ENCODE results near the gene UQCR11.

Gene UQCR11

DNA sequence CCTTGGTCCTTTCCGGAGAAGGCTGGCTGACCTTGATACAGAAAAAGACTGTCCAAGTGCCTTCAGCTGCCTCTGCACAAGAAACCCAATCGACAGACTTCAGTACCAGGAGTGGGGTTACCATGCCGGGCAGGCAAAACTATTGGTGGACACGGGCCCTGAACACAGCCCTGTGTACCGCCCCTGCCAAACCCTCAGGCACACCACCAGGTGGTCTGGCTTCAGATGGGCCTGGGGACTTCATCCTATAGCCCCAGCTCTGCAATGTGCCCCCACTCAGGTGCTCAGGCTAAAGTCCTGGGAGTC is 29.6 kb upstream of the UQCR11 start:
- no peak for DNase-seq (ENCODE audit: low spot score)

DNA sequence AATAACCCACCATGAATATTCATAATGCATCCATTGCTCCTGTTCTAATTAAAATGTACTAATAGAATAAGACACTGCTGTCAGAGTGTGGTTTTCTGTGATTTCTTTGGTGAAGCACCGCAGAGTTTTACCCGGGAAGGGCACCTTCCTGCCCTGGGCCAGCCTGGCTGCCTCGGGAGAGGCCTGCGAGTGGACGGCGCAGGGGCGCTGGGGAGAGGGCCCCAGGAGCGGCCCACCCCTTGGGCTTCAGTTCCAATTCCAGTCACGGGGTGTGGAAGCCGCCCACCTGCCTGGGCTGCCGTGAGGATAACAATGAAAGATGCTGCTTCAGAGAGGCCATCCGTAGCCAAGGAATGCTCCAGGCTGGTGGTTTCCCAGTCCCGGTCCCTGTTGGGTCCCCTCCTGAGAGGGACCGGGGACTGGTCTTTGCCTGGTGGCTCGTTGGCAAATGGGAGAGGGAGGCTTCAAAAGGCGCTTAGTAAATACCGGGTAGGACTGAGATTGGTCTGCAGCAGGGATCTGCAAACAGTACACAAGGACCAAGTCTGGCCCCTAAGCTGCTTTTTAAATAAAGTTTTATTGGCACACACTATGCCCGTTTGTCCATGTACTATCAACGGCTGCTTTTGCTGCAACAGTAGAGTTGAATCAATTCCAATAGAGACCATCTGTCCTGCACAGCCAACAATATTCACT is 29.1 kb upstream of the UQCR11 start:
- no peak for DNase-seq (ENCODE audit: low spot score)

DNA sequence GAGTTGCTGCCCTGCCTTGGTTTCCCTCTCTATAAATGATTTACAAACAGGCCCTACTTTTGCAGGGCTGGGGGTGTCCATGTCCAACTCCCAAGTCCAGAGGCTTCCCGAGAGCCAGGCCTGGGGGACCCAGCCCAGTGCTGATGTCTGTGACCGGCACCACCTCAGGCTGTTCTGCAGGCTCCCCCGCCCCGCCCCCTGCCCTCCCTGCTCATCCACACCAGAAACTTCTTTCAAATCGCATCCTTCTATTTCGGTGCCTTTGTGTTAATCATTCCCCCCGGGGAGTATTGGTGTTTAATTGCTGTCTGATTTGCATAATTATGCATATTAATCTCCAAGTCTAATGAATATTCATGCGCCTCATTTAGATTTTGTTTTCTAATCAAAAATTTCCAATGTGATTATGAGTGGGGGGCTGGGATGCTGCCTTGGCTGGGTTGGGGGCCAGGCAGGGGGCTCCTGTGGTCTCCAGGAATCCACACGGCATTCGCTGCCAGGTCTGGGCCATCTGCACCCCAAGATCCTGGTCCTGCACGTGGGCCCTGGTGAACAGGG is 28.1 kb upstream of the UQCR11 start:
- DNase-seq (ENCODE audit: low spot score) = no peak

DNA sequence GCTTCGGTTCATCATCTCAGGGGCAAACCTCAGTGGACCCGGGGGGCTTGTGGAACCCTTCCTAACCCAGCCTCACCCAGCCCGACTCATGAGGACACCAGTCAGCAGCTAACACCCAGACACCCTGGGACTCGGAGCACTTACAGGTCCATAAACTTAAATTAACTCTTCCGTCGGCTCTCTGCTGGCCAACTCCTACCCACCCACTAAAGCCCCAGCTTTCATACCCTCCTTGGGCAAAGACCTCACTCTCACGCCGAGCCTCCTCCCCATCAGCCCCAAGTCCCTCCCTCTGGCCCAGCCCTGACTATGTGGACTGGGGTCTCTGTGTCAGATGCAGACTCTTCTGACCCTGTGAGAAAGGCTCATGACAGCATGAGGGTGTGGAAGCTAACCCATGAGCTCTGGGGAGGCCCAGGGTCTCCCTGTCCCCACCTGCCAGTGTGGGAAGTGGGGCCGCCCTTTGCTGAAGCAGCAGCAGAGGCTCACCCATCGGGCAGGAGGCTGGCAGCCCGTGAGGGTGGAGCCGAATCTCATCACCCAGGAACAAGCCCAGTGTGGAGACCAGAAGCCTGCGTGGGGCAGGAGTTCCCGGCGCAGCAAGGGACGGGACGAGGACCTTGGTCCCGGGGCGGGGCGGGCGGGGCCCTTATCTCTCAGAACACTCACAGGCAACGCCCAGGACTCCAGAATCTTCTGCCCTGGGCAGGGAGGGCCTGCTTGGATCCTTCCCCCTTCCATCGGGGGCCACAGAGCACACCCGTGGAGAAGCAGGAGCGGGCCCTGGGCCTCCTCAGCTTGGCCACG is 27.4 kb upstream of the UQCR11 start:
- no peak for DNase-seq (ENCODE audit: low spot score)

DNA sequence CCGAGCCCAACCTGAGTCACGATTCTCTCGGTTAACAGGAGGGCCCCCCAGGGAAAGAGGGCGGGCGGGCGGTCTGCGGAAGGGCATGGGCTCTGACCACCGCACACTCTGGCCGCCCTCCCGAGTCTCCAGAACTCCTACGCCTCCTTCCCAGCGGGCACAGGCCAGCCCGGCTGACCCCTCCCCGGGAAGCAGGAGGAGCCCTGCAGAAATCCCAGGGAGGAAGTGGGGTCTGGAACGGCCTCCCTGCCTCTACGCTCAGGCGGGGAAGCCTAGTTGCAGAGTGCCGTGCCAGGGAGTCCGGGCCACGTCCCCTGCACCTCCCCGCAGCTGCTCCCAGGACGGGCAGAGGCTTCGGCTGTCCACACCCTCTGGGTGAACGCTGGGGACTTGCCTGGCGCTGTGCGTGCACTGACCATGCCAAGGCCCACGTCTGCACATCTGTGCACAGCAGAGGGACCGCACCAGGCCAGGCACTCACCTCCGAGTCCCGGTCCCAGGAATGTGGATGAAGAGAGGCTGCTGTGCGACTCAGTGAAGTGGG is 26.4 kb upstream of the UQCR11 start:
- DNase-seq (ENCODE audit: low spot score) = no peak

DNA sequence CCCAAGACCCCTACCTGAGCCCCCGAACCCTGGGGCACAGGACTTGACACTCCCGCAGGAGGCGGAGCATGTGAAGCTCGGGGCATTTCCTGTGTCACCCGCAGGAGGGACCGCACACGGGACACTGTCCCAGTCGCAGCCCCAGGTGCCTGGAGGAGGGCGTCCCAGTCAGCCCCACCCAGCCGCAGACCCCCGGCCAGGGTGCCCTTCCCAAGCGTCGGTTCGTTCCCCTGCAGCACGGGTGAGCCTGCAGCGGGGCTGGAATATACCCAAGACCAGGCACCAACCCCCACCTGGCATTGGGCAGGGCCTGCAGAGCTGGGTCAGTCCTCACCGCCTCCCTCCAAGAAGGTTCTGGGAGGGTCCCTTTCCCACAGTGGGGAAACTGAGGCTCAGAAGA is 25.5 kb upstream of the UQCR11 start:
- DNase-seq (ENCODE audit: low spot score) = no peak

DNA sequence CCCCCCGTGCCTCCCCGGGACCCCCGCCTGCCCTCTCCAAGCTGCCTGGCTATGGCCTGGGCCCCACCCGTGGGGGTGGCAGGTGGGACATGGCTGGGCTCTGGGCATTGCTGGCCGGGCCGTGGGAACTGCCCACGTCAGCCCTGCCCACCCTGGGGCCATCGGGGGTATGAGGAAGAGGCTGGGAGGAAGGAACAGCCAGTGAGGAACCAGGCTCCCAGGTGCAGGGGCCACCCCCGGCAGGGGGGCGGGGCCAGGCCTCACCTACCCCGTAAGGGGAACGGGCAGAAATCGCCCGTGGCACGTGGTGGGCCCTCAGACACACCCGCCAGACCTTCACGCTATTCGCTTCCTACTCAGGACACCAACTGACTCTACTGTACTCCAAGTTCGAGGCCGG is 24.8 kb upstream of the UQCR11 start:
- DNase-seq (ENCODE audit: low spot score) = no peak

DNA sequence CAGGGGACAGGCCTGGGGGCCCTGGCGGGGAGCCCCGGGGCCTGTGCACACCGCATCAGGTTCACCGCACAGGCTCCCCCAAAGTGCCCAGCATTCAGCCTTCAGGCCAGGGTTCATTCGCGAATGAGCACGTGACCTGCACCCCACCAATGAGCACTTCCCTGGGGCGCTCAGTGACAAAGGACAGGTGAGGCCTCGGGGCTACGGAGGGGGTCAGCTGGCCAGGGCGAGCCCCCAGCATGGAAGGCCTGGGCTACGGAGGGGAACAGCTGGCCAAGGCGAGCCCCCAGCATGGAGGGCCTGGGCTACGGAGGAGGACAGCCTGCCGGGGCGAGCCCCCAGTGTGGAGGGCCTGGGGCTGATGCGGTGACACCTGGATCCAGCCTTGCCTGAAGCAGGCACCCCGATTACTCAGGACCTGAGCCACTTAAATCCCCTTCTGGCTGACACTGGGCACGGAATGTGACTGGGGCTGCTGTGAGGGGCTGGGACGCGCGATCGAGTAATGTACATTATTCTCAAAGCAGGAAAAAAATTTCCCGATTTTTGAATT is 24.1 kb upstream of the UQCR11 start:
- DNase-seq (ENCODE audit: low spot score) = no peak

DNA sequence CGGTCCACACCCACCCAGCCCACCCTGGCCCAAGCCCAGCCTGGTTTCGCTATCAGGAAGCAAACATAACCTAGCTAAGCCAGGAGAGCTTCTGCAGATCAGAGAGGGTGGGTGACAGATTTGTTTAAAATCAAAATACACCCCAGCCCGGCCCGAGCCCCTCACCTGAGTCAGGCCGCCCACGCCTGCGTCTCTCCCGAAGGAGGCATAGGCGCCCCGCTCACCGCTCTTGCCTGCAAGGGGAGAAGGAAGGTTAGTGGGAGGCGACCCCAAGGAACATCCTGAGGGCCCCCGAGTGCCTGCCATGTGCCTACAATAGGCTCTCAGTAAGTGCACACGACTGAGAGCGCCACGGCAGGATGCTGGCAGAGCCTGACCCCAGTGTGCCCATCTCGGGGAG is 21.9 kb upstream of the UQCR11 start:
- DNase-seq (ENCODE audit: low spot score) = no peak

DNA sequence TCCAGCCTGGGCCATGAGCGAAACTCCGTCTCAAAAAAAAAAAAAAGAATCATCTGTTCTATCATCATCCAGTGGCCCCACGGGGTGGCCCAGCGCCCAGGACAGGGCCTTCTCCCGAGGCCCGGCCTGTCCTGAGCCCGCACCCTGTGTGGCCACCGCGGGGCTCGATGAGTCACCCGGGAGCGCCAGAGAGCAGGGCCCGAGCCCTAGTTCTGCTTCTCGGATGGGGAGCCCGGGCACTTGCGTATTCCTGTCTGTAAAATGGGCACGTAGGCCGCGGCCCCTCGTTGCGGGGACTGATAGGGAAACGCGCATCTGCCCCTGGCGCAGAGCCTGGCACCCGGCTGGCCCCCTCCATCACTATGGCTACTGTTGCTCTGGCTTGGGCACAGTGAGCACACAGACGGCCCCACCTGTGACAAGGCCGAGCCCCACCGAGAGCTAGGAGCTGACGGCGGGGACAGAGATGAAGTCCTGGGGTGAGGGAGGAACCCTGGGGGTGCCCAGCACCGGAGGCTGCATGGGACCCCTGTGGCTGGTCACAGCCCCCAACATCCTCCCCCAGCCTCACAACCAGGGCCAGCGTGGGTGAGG is 21.3 kb upstream of the UQCR11 start:
- no peak for DNase-seq (ENCODE audit: low spot score)

DNA sequence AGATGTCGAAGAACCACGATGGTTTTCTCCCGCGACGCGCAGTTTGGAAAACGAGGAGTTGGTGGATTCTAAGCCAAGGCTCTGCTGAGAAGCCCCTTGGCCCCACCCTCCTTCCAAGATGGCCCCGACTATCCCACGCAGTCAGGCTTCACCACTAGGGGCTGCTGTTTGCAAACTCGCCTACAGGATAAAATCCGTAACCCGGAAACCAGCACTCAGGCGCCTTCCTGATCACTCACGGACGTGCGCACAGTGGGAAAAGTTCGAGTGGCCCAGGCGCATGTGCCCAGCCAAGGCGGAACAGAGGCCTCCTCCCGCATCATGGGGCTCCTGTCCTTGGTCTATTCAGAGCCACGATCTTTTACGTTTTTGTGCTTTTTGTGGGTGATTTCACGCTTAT is 19.2 kb upstream of the UQCR11 start:
- peak; percentile 21 for DNase-seq (ENCODE audit: low spot score)

DNA sequence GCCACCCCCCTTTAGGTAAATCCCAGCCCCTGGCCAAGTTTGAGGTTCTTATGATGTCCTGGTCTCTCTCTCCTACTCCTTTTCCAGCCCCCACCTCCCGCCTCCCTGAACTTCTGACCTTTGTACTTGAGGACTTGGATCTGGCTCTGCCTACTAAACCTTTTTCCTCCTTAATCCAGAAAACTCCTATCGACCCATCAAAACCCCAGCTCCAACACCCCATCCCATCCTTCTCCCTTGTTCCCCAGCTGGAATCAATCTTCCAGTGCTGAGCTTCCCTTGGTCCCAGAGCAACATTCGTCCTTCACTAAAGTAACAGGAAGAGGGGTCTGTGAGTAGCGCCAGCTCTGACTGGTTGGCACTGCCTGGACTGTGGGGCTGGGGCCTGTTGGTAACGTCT is 17.3 kb upstream of the UQCR11 start:
- DNase-seq (ENCODE audit: low spot score) = no peak

DNA sequence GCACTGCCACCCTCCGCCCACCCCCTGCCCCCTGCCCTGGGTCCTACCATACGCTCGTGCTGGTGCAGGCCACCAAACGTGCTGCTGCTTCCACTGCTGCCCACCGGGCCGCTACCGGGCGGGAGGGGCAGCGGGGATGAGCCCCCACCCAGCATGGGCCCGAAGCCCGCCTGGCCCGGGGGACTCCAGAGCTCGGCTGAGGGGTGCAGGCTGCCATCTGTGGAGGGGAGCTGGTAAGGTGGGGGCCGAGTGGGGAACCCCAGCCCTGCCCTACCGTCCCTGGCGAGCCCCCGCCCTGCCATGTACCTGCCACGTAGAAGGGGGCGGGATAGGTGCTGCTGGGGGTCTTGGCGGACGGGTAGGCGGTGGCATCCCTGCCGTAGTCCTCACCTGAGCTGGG is 16.7 kb upstream of the UQCR11 start:
- DNase-seq (ENCODE audit: low spot score) = no peak

DNA sequence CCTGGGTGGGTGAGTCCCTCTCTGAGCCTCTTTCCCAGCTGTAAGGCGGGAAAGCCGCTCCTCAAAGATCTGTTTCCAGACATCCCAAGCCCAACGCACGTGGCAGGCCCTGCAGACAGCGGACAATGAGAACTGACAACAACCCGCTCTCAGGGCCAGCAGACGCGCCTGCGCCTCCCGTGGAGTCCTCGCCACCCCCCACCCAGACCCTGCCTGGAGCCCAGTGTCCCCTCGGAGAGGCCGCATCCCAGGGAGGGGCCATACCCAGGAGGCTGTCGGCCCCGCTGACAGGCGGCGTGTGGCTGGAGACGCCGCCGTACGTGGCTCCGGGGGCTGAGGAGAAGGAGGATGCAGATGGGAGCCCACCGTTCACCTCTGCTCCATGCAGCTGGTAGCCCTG is 16.3 kb upstream of the UQCR11 start:
- DNase-seq (ENCODE audit: low spot score) = no peak

DNA sequence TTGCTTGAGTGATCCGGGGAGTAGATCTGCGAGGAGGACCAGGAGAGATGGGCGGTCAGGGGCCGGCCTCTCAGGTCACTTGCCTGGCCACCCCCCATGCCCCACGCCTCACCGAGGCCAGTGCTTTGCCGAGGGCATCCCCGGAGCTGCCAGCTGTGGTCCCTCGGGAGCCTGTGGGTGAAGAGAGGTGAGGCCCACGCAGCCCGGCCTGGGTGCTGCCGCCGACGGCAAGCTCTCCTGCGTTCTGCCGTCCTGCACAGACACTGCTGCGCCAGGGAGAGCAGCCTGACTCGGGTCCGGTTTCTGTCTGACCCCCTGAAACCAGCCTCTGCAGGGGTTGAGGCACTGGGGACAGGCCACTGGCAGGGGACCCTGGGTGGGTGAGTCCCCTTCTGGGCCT is 15.8 kb upstream of the UQCR11 start:
- no peak for DNase-seq (ENCODE audit: low spot score)

DNA sequence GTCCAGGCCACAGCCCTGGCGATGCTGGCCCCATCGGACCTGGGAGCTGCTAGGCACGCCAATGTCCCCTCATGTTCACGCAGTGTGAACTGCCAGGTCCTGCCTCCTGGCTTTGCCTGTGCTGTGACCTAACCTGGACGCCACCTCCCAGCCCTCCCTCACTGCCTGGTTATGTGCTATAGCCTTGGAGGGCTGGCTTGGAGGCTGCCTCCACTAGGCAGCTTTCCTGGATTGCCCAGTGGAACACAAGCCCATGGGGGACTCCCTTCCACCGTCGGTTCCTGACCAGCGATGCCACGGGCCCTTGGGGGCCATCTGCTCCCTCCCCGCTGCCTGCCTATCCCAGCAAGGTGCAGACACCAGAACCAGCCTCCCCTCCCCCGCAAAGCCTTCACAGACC is 15.2 kb upstream of the UQCR11 start:
- no peak for DNase-seq (ENCODE audit: low spot score)

DNA sequence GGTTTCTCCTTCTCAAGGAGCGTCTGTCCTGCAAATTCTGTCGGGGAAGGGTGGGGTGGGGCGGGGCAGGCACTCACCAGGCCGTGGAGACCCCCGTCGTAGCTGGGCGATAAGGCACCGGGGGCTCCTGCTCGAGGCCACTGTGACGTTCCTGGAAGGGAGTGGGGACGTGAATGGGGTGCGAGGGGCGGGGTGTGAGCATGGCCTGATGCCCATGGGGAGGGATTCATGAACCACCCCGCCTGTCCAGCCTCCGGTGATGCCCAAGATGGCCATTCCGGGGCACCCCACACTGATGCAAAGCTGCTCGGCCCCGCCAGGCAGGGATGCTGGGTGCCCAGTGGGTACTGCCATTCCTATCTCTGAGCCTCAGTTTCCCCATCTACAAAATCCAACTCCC is 14.4 kb upstream of the UQCR11 start:
- no peak for DNase-seq (ENCODE audit: low spot score)

DNA sequence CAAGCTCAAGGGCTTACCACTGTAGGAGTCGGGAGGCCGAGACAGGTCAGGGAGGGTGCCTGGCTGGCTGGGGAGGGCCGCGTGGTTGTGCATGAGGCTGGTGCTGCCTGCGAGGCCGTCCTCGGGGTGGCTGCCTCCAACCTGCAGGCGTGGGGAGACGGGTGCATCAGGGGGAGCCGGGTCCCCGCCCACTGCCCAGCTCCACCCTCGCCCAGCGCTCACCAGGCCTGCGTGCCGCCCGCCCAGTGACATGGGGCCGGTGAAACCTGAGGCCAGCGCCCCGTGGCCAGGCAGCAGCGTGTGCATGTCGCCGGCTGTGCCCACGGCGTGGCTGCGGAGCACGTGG is 13.8 kb upstream of the UQCR11 start:
- DNase-seq (ENCODE audit: low spot score) = no peak

DNA sequence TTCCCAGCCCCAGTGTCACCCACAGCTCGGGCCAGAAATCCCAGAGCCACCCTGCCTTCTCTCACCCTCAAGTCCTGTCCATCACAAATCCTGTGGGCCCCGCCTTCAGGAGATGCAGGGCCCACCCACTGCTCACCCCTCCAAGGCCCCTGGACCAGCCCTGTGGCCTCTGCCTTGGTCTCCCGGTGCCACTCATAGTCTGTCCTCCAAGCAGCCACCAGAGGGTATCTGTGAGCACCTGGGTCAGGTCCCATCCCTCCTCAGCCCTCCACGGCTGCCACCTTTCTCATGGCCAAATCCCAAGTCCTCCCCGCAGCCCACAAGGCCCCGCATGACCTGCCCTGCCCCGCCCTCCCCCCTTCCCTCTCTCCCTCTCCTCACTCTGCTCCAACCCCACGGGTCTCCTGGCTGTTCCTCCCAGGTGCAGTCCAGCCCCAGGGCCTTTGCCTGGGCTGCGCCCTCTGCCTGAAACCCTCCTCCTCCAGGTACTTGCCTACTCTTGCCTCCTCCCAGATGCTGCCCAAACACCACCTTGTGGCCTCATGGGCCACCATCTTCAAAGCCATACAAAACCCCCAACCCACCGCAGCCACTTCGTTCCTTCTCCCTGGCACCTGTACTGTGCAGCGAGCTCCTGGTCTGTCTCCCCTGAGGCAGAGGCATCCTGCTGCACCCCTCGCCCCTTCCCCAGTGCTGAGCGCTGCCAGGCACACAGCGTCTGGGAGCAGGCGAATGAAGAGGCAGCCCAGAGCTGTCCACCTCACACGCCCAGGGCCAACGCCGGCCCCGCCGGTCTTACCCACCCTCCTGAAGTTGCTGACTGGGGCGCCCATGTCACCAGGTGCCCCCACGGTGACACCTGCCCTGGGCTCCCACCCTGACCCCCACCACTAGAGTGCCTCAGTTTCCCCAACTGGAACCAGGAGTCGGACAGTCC is 13.2 kb upstream of the UQCR11 start:
- no peak for DNase-seq (ENCODE audit: low spot score)

DNA sequence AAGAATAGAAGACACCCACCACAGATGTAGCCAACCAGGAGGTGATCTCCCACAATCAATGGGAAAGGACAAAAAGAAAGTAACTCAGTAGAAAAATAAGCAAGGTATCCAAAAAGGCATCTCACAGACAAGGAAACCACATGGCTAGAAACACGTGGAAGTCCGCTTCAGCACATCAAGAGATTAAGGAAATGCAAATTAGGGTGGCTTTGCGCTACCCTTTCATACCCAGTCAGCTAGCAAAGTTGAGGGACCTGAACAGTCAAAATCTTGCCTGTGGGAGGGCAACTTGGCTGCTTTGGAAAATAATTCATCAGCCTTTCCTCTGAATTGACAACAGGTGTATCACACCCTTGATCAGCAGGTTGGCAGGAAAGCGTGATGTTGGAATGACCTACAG is 11.6 kb upstream of the UQCR11 start:
- no peak for DNase-seq (ENCODE audit: low spot score)

DNA sequence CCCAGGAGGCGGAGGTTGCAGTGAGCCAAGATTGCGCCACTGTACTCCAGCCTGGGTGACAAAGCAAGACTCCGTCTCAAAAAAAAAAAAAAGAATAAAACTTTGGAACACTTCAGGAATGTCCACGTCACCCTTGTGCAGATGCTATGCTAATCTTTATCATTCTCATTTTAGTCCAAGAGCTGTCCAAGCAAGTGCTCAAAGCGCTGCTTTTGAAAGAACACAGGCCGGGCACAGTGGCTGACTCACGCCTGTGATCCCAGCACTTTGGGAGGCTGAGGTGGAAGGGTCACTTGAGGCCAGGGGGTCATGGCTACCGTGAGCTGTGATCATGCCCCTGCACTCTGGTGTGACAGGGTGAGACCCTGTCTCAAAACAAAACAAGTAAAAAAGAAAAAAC is 11.1 kb upstream of the UQCR11 start:
- DNase-seq (ENCODE audit: low spot score) = no peak
